ENCODE measurements around the gene PDE9A. TPM values are rescaled to one million over a fixed set of nuclear protein-coding genes. Genes with fewer than 3 reads are reported as not detected.

Gene PDE9A
- total and polyA plus RNA-seq, 8 donors = 5.1 to 24.2 (median 21.9) TPM

GRCh38 chr21:42694751-42695696 is 41.6 kb downstream of the PDE9A start:
- Histone ChIP-seq H3K4me3 (no peak overlapping the region), H3K9me3 (no peaks in the 10 kb centered on the region), H3K36me3 (no peaks in the 10 kb centered on the region), H3K27me3 (no peaks in the 10 kb centered on the region), H3K27ac (no peak overlapping the region), H3K4me1 (no peaks in the 10 kb centered on the region)
- no peak for ATAC-seq
- TF ChIP-seq CTCF (IDR thresholded peaks at IDR 0.05) = no peak
- no peak for DNase-seq
- intact Hi-C loops (cut with DNase I) = no loop called here

GRCh38 chr21:42695697-42696380 is 42.4 kb downstream of the PDE9A start:
- no peaks in the 10 kb centered on the region for H3K9me3 ChIP-seq
- H3K27me3 ChIP-seq = no peaks in the 10 kb centered on the region
- intact Hi-C loops (cut with DNase I) = no loop called here
- H3K27ac ChIP-seq = no peak overlapping the region
- peak; percentile 67 for ATAC-seq
- no peak overlapping the region for H3K4me3 ChIP-seq
- no peak for TF ChIP-seq CTCF (IDR thresholded peaks at IDR 0.05)
- peak in 1 of 4 donors; percentile 36 for DNase-seq
- no peaks in the 10 kb centered on the region for H3K4me1 ChIP-seq
- H3K36me3 ChIP-seq = no peaks in the 10 kb centered on the region

- Histone ChIP-seq H3K4me3 (no peak overlapping the region), H3K36me3 (no peaks in the 10 kb centered on the region), H3K4me1 (no peaks in the 10 kb centered on the region), H3K27ac (no peak overlapping the region), H3K9me3 (no peaks in the 10 kb centered on the region), H3K27me3 (no peaks in the 10 kb centered on the region)
- no peak for TF ChIP-seq CTCF (IDR thresholded peaks at IDR 0.05)
- peak in 1 of 4 donors; percentile 33 for DNase-seq
- intact Hi-C loops (cut with DNase I) = no loop called here
- ATAC-seq = no peak
Observed at GRCh38 chr21:42696501-42697040, 43.1 kb downstream of the PDE9A start.

GRCh38 chr21:42698733-42699132 is 45.3 kb downstream of the PDE9A start:
- no peaks in the 10 kb centered on the region for H3K27me3 ChIP-seq
- intact Hi-C loops (cut with DNase I) = no loop called here
- ATAC-seq (no peak), DNase-seq (no peak)
- no peak overlapping the region for H3K27ac ChIP-seq
- no peaks in the 10 kb centered on the region for H3K36me3 ChIP-seq
- no peaks in the 10 kb centered on the region for H3K4me1 ChIP-seq
- no peak for TF ChIP-seq CTCF (IDR thresholded peaks at IDR 0.05)
- no peaks in the 10 kb centered on the region for H3K9me3 ChIP-seq
- H3K4me3 ChIP-seq = no peak overlapping the region

- no peak for DNase-seq
- H3K27me3 ChIP-seq = no peaks in the 10 kb centered on the region
- no peaks in the 10 kb centered on the region for H3K4me1 ChIP-seq
- no peaks in the 10 kb centered on the region for H3K9me3 ChIP-seq
- no peaks in the 10 kb centered on the region for H3K36me3 ChIP-seq
- H3K4me3 ChIP-seq = no peak overlapping the region
- no peak for ATAC-seq
- intact Hi-C loops (cut with DNase I) = no loop called here
- no peak overlapping the region for H3K27ac ChIP-seq
- TF ChIP-seq CTCF (IDR thresholded peaks at IDR 0.05) = no peak
Observed at GRCh38 chr21:42699196-42699595, 45.8 kb downstream of the PDE9A start.

Data from left lung (tissue), 10 donors.